Transverse colon (tissue), 4 donors: ENCODE data around the gene SHF.
A peak's percentile ranks its signal among the peaks of the same experiment; 100 is the strongest.

ENCODE experiments used
- EP300 ChIP-seq: sonication (generic); formaldehyde crosslinking; IDR thresholded peaks from one replicate; pipeline ENCODE4 v1.6.1; 2017; ENCODE audit warnings: antibody characterized with exemption, low read depth
- POLR2A ChIP-seq: fragments of 450-650 bp; IDR thresholded peaks from one replicate; pipeline ENCODE4 v1.6.1; 2016; ENCODE audit warnings: antibody characterized with exemption, mild to moderate bottlenecking, moderate library complexity
- POLR2AphosphoS5 ChIP-seq, 3 donors: sonication (generic); formaldehyde crosslinking; IDR thresholded peaks; one replicate each; pipeline ENCODE4 v1.6.1; 2016; ENCODE audit warnings: antibody characterized with exemption in 3 of 3
- TF ChIP-seq, protein P1 (sequence below), 5 experiments: fragments of 200-600 bp in 3 of 5; fragments of 450-650 bp in 2 of 5; sonication (generic) in 3 of 5; IDR thresholded peaks; 1 replicate in 2 of 5; 2 replicates in 3 of 5; pipeline ENCODE4 v1.5.1; 2016 to 2017; ENCODE audit warnings: antibody characterized with exemption in 5 of 5, inconsistent platforms in 3 of 5, mild to moderate bottlenecking in 2 of 5, moderate library complexity in 1 of 5

DNA sequence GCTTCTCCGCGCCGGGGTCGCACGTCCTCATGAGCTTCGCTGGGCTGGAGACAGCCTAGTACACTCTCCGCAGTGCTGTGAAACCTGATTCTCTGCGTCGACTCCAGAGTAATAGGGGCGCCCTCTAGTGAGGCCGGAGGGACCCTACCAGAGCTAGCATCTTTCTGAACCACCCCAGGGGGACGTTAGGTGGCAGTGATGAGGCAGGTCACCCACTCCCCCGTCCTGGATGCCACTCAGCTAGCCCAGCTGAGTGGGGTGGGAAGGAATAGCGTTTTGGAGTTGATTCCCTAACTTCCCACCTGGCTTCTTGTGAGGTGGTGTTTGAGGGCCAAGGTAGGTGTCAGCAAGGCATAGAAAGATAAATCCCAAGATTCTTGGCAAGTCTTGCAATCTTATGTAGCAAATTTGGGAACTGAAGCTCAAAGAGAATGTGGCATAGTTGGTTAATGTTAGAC is 69.6 kb downstream of the SHF start:
- TF ChIP-seq, protein P1, sequence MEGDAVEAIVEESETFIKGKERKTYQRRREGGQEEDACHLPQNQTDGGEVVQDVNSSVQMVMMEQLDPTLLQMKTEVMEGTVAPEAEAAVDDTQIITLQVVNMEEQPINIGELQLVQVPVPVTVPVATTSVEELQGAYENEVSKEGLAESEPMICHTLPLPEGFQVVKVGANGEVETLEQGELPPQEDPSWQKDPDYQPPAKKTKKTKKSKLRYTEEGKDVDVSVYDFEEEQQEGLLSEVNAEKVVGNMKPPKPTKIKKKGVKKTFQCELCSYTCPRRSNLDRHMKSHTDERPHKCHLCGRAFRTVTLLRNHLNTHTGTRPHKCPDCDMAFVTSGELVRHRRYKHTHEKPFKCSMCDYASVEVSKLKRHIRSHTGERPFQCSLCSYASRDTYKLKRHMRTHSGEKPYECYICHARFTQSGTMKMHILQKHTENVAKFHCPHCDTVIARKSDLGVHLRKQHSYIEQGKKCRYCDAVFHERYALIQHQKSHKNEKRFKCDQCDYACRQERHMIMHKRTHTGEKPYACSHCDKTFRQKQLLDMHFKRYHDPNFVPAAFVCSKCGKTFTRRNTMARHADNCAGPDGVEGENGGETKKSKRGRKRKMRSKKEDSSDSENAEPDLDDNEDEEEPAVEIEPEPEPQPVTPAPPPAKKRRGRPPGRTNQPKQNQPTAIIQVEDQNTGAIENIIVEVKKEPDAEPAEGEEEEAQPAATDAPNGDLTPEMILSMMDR (IDR thresholded peaks at IDR 0.05) = peak; percentile 90 to 95 (median 92)
- no peak for TF ChIP-seq POLR2AphosphoS5 (IDR thresholded peaks at IDR 0.05)
- TF ChIP-seq POLR2A = no peak
- no peak for TF ChIP-seq EP300
